HG03045 (cell line): ENCODE data around the gene GPR39.

ENCODE experiments used
- ATAC-seq: cut with Tn5 transposase; IDR thresholded peaks from one replicate; pipeline ENCODE4 v1.9.1; 2021; ENCODE audit warnings: mild to moderate bottlenecking, moderate library complexity; ENCODE audit not compliant: unreplicated experiment

GPR39 gene

DNA sequence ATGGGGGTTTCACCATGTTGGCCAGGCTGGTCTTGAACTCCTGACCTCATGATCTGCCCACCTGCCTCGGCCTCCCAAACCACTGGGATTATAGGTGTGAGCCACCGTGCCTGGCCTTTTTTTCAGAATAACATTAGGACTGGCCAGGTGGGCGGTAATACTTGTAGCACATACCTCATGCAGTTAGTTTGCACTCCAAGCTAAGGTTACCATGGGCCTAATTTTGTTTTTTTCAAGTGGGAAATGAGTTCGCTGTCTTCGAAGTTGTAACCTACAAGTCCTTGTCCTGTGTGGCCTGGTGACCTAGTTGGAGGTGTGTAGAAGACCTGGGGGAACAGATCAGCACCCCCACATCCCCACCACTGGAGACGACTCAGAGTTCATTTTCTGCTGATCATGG is 178.6 kb downstream of the GPR39 start:
- ATAC-seq = no peak

DNA sequence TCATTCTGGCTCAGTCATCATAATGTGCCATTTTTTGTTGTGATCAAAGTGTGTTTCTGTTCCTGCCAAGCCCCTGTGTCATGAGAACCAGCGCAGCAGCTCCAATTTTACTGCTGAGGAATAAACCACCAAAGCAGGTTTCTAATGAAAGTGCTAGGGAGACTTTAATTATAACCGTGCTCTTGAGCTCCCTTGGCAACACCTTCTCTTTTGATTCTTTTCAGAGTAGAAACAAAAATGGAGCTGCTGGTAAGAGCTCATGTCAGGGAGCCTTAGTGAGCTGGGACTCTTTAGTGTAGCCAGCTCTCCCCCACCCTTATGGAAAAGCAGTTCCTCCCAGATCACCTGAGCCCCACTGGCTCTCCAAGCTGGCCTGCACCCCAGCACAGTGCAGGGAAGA is 179.1 kb downstream of the GPR39 start:
- no peak for ATAC-seq

DNA sequence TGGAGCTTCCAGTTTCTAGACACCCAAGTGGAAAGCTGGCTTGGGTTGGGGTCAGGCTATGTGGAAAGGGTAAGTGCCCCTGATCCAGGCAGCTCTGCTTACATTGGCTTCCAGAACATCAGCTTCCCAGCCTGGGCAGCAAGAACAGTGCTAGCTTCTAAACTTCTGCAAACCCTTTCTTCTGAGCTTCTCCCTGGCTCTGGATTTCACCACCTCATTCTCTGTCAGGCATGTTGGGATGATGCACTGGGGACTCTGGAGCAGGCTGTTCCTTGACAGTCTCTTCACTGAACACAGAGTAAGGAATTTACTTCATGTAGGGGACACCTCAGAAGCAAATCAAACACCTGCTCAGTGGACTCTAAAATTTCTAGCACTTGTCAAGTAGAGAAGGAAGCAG is 180.6 kb downstream of the GPR39 start:
- no peak for ATAC-seq

DNA sequence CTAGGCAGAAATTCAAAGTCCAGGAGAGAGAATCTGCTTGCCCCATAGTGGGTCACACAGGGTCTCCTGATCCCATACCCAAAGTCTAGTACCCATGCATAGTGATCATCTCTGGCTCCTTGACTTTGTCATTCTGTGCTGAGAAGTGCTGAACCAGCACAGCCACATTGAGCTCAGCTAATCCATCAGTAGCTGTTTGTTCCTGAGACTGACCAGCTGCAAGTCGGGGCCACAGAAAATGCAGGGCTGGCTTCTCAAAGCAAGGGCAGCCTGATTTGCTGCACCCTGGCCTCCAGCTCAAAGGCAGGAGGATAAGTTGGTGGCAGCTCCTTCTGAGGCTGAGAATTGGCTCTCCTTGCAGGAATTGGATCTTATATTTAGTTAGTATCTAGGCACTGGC is 181.2 kb downstream of the GPR39 start:
- no peak for ATAC-seq

DNA sequence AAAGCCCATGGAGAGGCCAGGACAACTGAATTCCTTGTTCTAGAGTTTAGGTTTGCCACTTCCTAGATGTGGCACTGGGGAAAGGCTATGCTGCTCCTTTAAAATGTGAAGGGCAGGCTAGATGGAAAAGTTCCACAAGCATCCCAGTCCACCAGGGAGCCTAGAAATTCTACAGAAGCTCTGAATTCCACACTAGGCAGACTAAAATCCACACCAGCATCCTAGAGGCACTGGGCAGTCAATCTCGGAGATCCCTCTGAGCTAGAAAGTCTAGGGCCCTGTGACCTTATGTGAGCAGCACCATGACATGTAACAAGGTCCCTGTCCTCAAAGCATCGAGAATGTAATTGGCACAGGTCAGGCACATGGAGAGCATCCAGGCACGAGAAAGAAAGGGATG is 181.9 kb downstream of the GPR39 start:
- no peak for ATAC-seq

DNA sequence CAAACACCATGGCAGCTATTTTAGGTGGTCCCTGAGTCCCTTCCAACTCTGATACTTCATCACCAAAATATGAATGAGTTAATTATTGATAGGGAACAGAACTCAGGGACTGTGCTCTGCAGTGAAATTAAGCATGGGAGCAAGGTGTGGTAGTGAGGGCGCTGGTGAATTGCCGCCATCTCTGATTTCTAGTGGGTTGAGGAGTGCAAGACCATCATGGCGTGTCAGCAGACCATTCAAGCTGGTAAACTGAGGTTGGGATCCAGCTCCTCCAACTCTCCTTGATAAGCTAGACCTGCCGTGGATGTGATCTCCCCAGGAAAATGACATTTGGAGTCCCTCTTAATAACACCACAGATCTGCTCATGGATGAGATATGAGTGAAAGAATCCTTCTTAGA is 183.0 kb downstream of the GPR39 start:
- ATAC-seq = no peak

DNA sequence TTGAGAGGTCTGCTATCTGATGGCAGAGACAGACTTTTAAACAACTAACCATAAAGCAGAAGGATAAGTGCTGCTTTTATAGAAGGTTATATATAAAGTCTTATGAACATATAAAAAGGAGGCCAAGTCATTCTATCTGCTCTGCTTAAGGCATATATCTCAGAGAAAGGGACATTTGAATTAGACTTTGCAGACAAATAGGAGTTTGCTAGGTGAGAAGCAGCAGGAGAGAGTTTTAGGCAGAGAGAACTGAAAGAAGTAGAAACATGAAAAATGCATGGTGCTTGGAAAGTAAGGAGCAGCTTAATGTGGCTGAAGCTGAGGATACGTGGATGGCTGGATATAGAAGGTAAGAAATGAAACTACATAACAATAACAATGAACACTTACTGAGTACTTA is 188.0 kb downstream of the GPR39 start:
- no peak for ATAC-seq

DNA sequence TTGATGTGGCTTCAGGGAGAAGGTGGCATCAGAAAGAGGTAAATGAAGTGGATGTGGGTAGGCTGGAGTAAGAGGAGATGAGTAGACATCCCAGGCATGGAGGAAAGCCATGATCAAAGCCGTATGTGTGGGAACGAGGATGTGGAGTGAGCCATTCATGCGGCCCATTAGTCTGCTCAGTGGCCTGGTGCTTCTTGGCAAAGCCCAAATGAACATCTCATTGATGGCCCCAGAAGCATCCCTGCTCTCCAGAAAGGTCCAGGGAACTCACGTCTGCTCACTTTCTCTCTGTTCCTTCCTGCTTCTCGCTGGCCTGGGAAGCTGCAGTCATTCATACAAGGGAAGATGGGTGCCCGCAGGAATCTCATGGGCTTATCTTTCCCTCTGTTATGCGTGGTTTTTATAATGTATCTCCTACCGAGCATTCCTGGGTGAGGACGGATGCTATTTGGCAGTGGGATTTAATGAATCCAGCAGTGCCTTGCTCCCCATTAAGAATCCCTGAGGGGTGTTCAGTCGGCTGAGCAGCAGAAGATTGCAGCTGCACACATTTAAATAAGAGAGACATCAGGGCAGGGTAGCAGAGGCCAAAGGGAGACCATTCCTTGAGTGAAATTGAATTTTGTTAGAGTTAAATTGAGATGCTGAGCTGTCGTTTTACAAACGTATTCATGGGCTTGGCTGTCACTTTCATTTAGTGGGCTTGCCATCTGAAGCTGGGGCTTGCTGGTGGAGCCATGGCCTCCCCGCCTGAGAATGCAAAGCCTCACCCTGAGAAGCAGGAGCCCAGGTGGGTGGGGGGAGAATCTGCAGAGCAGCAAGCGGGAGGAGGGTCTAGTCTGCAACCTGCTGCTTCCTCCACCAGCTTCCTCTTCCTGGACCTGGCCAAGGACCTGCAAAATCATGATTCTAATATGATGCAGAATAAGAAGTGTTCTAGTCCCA is 188.9 kb downstream of the GPR39 start:
- no peak for ATAC-seq

DNA sequence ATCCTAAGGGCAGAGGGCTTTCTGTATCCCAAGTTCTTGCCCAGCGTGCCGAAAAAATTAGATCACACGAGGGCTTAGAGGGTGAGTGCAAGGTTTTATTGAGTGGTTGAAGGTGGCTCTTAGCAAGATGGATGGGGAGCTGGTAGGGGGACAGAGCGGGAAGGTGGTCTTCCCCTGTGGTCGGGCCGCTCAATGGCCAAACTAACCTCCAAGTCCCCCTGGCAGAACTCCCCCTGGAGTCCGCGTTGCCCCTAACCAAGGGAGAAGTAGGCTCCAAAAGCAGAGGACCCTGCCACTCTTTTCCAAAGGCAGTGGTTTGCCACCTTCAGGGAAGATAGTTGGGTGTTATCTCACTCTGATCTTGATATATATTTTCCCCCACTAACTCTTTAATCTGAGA is 190.0 kb downstream of the GPR39 start:
- no peak for ATAC-seq

DNA sequence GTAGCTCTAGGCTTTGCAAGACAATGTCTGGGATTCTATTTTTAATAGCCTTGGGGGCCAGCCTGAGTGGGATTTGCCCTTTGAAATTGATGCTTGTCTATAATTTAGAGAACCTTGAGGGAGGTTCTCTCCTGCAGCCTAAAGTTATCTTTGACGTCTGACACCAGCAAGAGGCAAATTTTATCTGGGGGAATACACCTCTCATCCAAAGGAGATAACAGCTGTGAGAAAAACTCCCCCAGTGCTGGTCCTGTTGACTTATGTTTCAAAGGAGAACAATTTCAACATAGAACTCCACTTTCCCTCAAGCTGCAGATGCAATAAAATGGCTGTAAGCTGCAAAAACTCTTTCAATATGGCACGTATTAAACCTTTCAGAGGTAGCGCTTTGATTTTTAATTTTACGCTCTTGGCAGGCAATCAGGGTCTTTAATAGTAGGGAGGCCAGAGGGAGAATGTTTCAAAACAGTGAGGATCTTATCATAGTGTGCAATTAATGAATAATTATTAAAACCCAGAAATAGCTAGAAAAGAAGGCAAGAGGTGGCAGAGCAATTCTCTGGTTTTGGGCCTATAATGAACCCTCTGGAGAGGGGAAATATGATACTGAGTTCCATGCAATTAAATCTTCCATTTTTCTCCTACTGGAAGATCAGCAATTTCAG is 191.0 kb downstream of the GPR39 start:
- no peak for ATAC-seq

DNA sequence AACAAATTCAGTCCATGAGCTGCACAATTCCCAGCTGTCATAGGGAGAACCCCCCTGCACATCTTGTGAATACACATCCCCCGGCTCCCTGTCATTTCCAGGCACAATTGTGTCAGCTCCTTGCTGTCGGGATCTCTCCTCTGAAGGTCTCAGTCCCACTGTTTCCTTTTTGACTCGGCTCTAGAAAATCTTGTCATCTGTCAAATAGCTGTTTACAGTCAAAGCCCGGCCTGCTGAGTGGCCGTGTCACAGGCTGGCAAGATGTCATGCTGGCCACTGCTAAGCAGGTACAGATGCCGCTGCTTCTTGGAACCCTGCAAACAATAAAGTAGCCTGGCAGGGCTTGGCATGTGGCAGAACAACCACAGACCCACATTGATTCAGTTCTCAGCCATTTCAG is 191.7 kb downstream of the GPR39 start:
- no peak for ATAC-seq

DNA sequence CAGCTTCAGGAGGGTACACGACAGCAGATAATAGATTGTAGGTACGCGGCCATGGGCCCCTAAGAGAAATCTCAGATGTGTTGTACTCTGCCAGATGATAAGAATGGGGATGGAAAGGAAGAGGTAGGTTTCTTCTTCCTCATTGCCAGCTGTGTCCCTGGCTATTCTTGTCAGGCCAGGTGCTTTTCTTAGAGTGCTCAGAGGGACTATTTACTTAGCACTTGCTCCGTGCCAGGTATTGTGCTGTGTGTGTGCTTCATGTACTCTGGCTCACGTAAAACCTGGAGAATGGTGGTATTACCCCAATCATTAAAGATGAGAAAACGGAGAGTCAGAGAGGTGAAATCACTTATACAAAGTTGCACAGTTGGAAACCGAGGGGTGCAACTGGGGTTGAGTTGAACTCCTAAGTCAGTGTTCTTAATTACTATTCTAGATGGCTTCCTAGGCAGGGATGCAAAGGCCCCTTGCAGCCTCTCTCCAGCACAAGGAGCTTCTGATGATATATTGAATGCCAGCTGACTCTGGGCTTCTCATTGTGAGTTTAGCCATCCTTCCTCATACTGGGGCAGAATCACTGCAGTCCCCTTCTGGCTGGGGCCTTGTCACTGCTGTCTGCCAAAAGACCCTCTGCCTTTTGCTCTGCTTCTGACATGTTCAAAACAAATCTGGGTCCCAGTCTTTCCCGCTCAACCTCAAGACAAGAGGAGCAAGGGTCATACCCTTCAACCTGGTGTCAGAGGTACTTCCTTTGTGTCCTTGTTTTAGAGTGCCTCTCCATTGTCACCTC is 192.7 kb downstream of the GPR39 start:
- ATAC-seq = no peak

DNA sequence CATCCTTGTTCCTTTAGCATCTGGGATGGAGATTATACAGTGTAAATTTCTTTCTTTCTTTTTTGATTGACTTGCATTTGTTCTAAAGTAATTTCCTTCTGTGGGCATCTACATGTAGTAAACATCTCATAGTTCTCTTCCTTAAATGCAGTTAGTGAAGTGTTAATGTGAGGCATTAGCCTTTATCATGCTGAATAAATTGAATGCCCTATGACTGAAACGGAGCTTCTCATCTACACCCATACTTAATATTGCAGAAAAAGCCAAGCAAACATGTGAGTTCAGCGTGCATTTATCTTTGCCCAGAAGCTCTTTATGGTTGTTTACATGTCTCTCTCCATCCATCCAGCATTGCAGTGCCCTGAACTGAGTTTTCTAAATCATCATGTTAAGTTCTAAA is 195.1 kb downstream of the GPR39 start:
- no peak for ATAC-seq

DNA sequence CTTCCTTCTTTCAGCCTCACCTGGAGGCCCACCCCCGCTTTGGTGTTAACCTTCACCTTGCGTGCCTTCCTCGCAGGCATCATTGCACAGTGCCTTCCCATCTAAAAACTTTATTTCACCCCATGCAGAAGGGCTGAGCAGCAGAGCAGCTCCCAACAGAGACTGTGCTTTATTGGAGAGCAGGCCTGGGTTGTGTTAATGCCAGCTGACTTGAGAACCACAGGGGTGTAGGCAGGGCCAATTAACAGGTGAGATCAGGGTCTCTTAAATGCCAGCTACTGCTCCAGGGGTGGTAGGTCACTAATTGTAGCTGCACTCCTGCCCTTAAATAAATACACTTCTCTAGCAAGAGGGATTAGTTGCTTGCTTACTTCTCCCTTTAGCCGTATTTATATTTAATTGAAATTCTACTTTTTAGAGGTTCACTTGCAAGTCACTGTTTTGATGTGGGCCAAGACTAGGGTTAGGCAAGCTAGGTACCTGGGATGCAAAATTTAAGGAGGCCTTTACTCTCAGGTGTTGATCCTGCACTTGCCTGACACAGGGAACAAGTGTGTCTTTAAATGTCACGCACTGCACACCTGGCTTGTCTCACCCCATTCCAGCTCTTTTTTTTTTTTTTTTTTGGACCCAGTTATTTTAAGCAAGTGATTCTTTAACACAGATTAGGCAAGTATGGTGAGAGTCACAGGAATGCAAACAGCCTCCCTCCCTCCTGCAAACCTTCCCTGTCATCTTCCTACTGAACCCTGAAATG is 198.9 kb downstream of the GPR39 start:
- ATAC-seq = no peak

DNA sequence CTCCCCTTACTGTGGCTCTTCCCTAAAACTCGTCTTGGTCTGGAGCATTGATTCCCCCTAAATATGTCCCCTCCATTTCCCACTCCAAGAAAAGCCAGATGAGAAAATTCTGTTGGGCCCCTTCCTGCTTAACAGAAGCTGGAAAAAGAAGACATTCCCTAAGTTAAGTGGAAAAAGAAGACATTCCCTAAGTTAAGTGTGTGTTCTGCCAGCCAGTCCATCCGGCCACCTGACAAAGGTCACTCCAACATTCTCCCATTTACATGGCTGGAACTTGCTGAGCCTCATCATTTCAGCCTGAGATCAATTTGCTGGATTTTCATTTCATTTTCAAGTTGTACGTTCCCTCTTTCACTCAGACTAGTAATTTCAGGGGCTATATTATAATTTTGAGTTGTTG is 201.4 kb downstream of the GPR39 start:
- ATAC-seq = no peak

DNA sequence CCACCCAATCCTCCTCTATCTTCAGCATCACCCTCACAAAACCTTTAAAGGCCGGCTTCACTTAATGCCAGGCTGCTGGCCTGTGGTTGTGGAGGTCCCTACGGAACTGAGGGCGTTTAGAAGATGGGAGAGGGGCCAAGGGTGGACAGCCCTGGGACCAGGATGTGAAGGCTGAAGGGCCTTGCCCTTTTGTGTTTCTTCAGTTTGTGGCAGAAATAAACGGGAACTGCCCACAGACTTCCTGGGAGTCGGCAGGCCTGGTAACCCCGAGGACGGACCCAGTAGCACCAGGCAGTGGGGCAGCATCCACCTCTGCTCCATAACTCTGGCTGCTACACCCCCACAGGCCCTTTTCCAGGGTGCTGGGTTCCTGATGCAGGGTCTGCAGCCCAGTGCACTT is 202.1 kb downstream of the GPR39 start:
- ATAC-seq = no peak

DNA sequence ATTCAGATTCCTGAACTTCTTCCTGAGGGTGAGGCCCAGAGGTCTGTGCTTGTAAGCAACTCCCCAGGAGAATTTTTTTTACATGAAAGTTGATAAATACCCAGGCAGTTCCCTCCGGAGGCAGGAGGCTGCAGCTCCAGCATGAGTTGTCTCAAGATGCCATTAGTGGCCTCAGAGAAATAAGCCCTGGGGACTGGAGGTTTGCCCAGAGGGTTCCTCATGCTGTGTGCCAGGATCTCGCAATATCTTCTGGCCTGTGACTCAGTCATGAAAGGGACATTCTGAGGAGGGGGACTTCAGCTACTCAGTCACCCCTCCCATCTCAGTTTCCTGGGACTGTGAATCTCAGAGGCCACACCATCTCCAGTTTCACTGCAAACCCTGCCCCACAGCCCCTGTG is 203.5 kb downstream of the GPR39 start:
- ATAC-seq = no peak

DNA sequence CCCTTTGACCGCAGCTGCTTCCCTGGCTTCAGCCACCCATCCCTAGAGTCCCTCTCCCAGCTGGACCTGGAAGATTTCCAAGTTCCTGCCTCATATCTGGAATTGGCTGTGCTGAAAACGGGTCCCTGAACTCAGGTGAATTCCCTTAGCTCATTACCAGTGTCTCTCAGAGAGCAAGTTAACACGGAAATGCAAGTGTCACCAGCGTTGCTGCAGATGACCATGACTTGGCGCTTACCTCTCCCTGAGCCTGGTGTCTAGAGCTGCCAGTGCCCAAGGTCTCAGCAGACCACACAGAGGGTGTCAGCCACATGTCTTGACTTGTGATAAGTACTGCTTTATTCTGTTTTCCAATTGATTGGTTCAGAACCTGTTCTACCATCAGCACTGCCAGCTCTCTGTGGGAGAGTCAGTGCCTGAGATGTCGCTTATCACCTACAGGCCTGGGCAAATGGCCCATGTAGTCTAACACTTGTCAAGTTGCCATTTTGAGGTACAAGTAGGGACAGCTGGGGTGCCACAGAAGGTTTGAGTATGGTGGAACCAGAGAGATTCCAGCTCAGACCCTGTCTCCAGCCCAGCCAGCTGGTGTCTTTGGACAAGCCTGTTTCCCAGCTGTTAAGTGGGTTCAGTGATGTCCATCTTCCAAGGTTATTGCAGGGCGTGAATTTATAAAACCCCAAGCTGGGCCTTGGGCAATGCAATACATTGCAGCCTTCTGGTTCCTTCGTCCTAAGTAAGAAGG is 204.7 kb downstream of the GPR39 start:
- no peak for ATAC-seq

DNA sequence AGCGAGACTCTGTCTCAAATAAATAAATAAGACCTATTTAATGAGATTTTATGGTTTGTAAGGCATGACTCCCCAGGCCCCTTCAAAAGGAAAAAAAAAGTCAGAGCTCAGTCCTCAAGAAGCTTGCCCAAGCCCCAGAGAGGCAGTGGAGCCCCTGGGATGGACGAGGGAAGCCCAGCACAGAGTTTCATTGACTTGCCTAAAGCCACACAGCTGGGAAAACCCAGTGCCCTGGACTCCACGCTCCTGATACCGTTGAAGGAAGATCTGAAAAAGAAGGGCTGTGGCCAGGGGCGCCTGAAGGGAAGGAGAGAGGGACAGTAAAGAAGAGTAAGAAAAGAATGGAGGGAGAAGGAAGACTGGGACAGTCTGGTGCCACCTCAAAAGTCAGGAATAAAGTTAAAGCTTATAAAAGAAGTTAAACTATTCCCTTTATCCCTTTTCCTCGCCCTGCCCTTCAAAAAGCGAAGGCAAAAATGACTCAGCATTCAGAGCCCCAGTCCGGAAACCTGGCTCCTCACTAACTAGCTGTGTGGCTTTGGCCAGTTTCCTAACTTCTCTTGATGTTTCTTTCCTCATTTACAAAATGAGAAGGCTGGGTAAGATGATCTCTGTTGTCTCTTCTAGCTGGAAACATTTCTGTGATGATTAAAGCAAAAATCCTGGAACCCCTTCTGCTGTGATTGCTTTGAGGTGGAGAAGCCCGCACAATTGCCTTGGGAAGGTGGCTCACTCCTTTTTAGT is 206.7 kb downstream of the GPR39 start:
- ATAC-seq = no peak

DNA sequence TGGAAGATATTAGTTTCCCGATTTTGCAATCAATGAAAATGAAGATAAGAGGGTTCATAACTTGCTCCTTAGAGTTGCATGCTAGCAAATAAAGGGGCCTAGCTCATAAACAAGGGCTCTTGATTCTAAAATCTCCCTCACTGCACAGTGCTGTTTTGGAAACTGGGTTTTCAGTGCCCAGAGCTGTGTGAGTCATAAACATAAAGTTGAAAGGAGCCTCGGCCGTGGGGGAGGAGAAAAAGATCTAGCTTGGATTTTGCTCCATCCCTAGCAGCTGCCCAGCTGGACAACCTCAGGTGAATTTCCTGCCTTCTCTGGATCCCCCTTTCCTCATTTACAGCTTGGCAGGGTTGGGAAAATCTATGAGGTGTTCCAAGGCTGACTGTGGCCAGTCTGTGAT is 210.9 kb downstream of the GPR39 start:
- no peak for ATAC-seq
